ENCODE data around the gene EBI3.
A peak's percentile ranks its signal among the peaks of the same experiment; 100 is the strongest.
"Not testable (repeated sequence)": the region's sequence is repeated elsewhere in the genome, so short reads cannot be mapped to it uniquely, and the experiment has no call there.

Gene EBI3

GRCh38 chr19:4230237-4230636, 914 bp downstream of the EBI3 start:
- not testable (repeated sequence) for H3F3A ChIP-seq (ENCODE audit: control insufficient read depth, insufficient read depth); H3K27ac ChIP-seq (ENCODE audit: low read depth, low read length); H3K4me2 ChIP-seq (ENCODE audit: low read length); H3K36me3 ChIP-seq (ENCODE audit: control insufficient read depth, low read length); H3K4me3 ChIP-seq (ENCODE audit: low read length); H3K79me2 ChIP-seq (ENCODE audit: control insufficient read depth, low read length); H3K9me2 ChIP-seq (replicated peaks; ENCODE audit: control insufficient read depth, low read length); H3K9me3 ChIP-seq (ENCODE audit: control insufficient read depth, insufficient read depth, low read length); H4K20me1 ChIP-seq (ENCODE audit: control insufficient read depth, insufficient read depth, low read depth, low read length)
- Histone ChIP-seq H3K4me1 (ENCODE audit: control insufficient read depth, low read length) (peaks cover 11% of the 10 kb centered on the region), H3K27me3 (ENCODE audit: control insufficient read depth, low read length) (peaks cover 48% of the 10 kb centered on the region)
- TF ChIP-seq EZH2phosphoT487 (IDR thresholded peaks at IDR 0.05; ENCODE audit: borderline replicate concordance, low read length) = 0 out of 2 replicates have a peak, but pooled peaks have one; percentile 51

GRCh38 chr19:4231521-4231920, 2.2 kb downstream of the EBI3 start:
- H3K79me2 ChIP-seq (ENCODE audit: control insufficient read depth, low read length); H3K4me2 ChIP-seq (ENCODE audit: low read length); H4K20me1 ChIP-seq (ENCODE audit: control insufficient read depth, insufficient read depth, low read depth, low read length); H3K36me3 ChIP-seq (ENCODE audit: control insufficient read depth, low read length); H3K27ac ChIP-seq (ENCODE audit: low read depth, low read length); H3F3A ChIP-seq (ENCODE audit: control insufficient read depth, insufficient read depth); H3K9me2 ChIP-seq (replicated peaks; ENCODE audit: control insufficient read depth, low read length); H3K9me3 ChIP-seq (ENCODE audit: control insufficient read depth, insufficient read depth, low read length); H3K4me3 ChIP-seq (ENCODE audit: low read length): not testable (repeated sequence)
- Histone ChIP-seq H3K4me1 (ENCODE audit: control insufficient read depth, low read length) (peaks cover 11% of the 10 kb centered on the region), H3K27me3 (ENCODE audit: control insufficient read depth, low read length) (peaks cover 41% of the 10 kb centered on the region)

DNA sequence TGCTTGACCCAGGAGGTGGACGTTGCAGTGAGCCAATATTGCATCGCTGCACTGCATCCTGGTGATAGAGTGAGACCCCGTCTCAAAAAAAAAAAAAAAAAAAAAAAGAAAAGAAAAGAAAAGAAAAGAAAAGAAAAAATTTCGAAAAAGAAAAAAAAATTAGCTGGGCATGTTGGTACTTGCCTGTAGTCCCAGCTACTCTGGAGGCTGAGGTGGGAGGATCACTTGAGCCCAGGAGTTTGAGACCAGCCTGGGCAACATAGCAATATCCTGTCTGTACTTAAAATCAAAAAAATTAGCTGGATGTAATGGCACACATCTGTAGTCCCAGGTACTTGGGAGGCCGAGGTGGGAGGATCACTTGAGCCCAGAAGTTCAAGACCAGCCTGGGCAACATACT, 2.8 kb downstream of the EBI3 start:
- not testable (repeated sequence) for H3K36me3 ChIP-seq (ENCODE audit: control insufficient read depth, low read length); H3K4me2 ChIP-seq (ENCODE audit: low read length); H3F3A ChIP-seq (ENCODE audit: control insufficient read depth, insufficient read depth); H3K9me3 ChIP-seq (ENCODE audit: control insufficient read depth, insufficient read depth, low read length); H3K79me2 ChIP-seq (ENCODE audit: control insufficient read depth, low read length); H3K9me2 ChIP-seq (replicated peaks; ENCODE audit: control insufficient read depth, low read length); H4K20me1 ChIP-seq (ENCODE audit: control insufficient read depth, insufficient read depth, low read depth, low read length); H3K27ac ChIP-seq (ENCODE audit: low read depth, low read length); H3K4me3 ChIP-seq (ENCODE audit: low read length)
- Histone ChIP-seq H3K4me1 (ENCODE audit: control insufficient read depth, low read length) (peaks cover 11% of the 10 kb centered on the region), H3K27me3 (ENCODE audit: control insufficient read depth, low read length) (peaks cover 38% of the 10 kb centered on the region)

- Histone ChIP-seq H3K4me3 (ENCODE audit: low read length) (no peak overlapping the region), H4K20me1 (ENCODE audit: control insufficient read depth, insufficient read depth, low read depth, low read length) (no peaks in the 10 kb centered on the region), H3K27me3 (ENCODE audit: control insufficient read depth, low read length) (peaks cover 32% of the 10 kb centered on the region), H3K9me2 (replicated peaks; ENCODE audit: control insufficient read depth, low read length) (no peaks in the 10 kb centered on the region), H3K36me3 (ENCODE audit: control insufficient read depth, low read length) (no peaks in the 10 kb centered on the region), H3K9me3 (ENCODE audit: control insufficient read depth, insufficient read depth, low read length) (no peaks in the 10 kb centered on the region), H3K79me2 (ENCODE audit: control insufficient read depth, low read length) (no peaks in the 10 kb centered on the region), H3K27ac (ENCODE audit: low read depth, low read length) (no peak overlapping the region), H3F3A (ENCODE audit: control insufficient read depth, insufficient read depth) (no peaks in the 10 kb centered on the region), H3K4me1 (ENCODE audit: control insufficient read depth, low read length) (peaks cover 11% of the 10 kb centered on the region), H3K4me2 (ENCODE audit: low read length) (peak overlapping the region; percentile 8; the same call in 1 of the 2 replicates)
- TF ChIP-seq, protein P1, sequence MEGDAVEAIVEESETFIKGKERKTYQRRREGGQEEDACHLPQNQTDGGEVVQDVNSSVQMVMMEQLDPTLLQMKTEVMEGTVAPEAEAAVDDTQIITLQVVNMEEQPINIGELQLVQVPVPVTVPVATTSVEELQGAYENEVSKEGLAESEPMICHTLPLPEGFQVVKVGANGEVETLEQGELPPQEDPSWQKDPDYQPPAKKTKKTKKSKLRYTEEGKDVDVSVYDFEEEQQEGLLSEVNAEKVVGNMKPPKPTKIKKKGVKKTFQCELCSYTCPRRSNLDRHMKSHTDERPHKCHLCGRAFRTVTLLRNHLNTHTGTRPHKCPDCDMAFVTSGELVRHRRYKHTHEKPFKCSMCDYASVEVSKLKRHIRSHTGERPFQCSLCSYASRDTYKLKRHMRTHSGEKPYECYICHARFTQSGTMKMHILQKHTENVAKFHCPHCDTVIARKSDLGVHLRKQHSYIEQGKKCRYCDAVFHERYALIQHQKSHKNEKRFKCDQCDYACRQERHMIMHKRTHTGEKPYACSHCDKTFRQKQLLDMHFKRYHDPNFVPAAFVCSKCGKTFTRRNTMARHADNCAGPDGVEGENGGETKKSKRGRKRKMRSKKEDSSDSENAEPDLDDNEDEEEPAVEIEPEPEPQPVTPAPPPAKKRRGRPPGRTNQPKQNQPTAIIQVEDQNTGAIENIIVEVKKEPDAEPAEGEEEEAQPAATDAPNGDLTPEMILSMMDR (IDR thresholded peaks at IDR 0.05; ENCODE audit: low read depth, low read length, poor library complexity, severe bottlenecking) = no peak
- TF ChIP-seq EZH2phosphoT487 (IDR thresholded peaks at IDR 0.05; ENCODE audit: borderline replicate concordance, low read length) = no peak
These were observed 3.4 kb downstream of the EBI3 start for GRCh38 chr19:4232614-4233281.

DNA sequence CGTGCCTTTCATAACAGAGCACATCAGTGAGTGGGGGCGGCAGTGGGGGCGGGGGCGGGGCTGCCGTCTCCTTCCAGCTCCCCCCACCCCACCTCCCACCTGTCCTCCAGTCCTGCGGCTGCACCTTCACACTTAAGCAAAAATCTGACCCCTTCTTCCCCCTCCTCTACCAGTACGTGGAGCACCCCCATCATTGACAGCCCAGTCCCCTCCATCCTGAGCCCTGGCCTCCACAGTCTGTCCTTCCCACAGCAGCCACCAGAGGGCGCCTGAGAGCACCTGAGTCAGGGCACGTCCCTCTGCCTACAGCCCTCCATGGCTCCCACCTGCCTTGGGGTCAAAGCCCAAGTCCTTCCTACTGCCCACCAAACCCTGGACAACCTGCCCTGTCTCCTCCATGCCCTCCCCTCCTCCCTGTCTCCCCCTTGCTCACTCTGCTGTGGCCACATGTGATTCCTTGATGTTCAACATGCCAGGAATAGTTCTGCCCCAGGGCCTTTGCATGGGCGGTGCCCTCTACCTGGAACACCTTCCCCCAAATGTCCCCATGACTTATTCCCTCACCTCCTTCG, 4.0 kb downstream of the EBI3 start:
- no peak overlapping the region for H3K4me3 ChIP-seq (ENCODE audit: low read length)

More for the DNA sequence above, 4.0 kb downstream of the EBI3 start:
- Histone ChIP-seq H3K4me1 (ENCODE audit: control insufficient read depth, low read length) (peaks cover 11% of the 10 kb centered on the region), H3K4me2 (ENCODE audit: low read length) (peak overlapping the region; percentile 8; the same call in 1 of the 2 replicates), H3K27ac (ENCODE audit: low read depth, low read length) (no peak overlapping the region), H3K27me3 (ENCODE audit: control insufficient read depth, low read length) (peaks cover 26% of the 10 kb centered on the region), H4K20me1 (ENCODE audit: control insufficient read depth, insufficient read depth, low read depth, low read length) (no peaks in the 10 kb centered on the region), H3F3A (ENCODE audit: control insufficient read depth, insufficient read depth) (no peaks in the 10 kb centered on the region), H3K9me2 (replicated peaks; ENCODE audit: control insufficient read depth, low read length) (no peaks in the 10 kb centered on the region), H3K79me2 (ENCODE audit: control insufficient read depth, low read length) (no peaks in the 10 kb centered on the region), H3K9me3 (ENCODE audit: control insufficient read depth, insufficient read depth, low read length) (no peaks in the 10 kb centered on the region), H3K36me3 (ENCODE audit: control insufficient read depth, low read length) (no peaks in the 10 kb centered on the region)
- TF ChIP-seq, protein P1 (IDR thresholded peaks at IDR 0.05; ENCODE audit: low read depth, low read length, poor library complexity, severe bottlenecking) = peak; percentile 97
- no peak for TF ChIP-seq EZH2phosphoT487 (IDR thresholded peaks at IDR 0.05; ENCODE audit: borderline replicate concordance, low read length)

All from DOHH2 (cell line).